ENCODE measurements around the gene PGAM2.

PGAM2 gene

DNA sequence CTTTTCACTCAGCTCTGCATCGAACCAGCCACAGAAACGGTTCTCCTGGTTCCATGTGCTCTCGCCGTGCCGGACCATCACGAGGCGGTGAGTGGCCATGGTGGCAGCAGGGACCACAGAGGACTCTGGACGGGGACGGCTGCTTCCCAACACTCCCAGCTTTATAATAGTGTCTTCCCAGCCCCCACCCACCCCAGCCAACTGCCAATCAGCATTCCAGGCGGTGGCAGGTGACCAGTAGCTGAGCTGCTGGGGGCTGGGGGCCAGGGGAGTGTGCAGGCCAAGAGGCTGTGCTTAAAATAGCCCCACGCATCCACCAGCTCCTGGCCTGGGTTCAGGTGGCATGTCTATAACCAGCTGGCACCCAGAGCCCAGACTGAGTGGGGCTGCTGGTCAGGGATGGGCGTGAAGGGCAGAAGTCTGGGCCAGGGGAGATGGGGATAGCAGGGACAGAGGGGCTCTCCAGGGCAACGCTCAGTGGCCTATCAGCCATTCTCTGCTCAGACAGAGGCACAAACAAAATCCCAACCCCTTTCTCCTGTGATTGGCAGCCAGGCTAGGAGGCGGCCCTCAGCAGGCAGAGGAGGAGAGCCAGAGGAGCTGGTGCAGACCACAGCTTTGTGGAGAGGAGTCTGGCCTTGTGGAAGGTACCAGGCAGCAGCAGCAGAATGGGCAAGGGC is at the start of gene PGAM2:
Gene PGAM2 (minus strand): TSS at position 137 of the 680 bp plus-strand sequence. CDS start 38 bp downstream, at position 99.
- DNase-seq (ENCODE audit: low read depth in 2 of 2) = no peak

DNA sequence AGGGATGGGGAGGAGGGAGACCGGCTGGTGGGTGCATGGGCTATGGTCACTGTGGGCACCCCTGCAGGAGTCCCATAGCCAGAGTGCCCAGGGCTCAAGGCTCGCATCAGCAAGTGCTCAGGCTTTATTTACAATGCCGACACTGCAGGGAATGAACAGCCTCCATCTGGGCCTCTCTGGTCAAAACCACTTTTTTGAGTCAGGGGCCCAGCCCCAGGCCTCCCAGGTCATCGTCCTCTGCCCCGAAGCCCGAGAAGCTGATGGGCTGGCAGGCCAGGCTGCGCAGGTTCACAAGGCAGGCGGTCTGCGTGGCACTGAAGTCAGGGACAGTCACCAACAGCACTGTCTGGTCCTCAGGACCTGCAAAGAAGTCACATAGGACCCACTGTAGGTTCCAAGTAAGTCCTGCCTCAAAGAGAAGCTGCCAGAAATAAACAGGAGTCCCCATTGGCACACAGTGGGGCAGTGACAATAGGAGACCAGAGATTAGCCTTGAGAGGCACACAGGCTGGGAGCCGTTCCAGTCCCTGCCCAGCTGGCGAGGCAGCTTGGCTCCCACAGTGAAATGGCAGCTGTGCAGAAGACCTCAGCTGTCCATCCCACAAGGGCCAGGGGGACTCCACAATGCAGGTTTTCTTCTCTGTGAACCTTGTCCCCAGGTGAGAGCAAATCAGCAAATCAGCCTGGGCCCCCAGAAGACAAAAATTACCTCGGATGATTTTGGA is 49.4 kb upstream of the PGAM2 start:
- no peak for DNase-seq (ENCODE audit: low read depth in 2 of 2)

DNA sequence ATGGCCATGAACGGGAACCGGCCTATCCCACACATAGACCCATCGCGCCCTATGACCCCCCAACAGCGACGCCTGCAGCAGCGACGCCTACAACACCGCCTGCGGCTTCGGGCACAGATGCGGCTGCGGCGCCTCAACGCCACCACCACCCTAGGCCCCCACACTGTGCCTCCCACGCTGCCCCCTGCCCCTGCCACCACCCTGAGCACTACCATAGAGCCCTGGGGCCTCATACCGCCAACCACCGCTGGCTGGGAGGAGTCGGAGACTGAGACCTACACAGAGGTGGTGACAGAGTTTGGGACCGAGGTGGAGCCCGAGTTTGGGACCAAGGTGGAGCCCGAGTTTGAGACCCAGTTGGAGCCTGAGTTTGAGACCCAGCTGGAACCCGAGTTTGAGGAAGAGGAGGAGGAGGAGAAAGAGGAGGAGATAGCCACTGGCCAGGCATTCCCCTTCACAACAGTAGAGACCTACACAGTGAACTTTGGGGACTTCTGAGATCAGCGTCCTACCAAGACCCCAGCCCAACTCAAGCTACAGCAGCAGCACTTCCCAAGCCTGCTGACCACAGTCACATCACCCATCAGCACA is 48.5 kb upstream of the PGAM2 start:
- no peak for DNase-seq (ENCODE audit: low read depth in 2 of 2)

DNA sequence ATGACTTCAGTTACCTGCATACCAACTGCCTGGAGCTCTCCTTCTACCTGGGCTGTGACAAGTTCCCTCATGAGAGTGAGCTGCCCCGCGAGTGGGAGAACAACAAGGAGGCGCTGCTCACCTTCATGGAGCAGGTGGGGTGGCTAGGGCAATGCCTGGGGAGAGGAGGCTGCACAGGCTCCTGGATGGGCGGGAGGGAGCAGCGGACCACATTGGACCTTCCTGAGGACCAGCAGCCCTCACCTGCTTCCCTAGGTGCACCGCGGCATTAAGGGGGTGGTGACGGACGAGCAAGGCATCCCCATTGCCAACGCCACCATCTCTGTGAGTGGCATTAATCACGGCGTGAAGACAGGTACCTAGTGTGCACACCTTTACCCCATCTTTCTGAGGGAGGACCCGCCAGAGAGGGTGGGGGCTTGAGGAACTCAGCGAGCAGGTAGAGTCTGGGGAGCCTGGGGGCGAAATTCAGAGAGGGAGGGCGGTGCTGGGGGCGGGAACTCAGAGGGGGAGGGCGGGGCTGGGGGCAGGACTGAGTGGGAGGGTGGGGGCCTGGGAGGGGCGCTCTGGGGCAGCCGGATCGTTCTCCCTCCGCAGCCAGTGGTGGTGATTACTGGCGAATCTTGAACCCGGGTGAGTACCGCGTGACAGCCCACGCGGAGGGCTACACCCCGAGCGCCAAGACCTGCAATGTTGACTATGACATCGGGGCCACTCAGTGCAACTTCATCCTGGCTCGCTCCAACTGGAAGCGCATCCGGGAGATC is 47.8 kb upstream of the PGAM2 start:
- DNase-seq (ENCODE audit: low read depth in 2 of 2) = no peak

DNA sequence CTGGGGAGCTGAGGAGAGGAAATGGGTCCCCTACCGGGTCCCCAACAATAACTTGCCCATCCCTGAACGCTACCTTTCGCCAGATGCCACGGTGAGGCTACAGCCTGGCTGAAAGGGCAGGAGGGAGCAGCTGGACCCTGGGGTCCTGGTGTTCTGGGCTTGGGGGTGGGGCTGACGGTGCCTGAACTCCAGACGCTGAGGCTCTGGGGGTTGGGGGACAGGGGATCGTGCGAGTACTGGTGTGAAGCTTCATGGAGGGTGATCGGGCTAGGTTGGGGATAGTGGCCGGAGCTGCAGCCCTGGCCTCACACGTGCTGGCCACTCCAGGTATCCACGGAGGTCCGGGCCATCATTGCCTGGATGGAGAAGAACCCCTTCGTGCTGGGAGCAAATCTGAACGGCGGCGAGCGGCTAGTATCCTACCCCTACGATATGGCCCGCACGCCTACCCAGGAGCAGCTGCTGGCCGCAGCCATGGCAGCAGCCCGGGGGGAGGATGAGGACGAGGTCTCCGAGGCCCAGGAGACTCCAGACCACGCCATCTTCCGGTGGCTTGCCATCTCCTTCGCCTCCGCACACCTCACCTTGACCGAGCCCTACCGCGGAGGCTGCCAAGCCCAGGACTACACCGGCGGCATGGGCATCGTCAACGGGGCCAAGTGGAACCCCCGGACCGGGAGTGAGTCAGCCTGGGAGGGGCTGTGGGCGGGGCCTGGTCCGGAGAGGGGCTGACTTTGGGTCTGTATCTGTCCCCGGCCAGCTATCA is 47.0 kb upstream of the PGAM2 start:
- no peak for DNase-seq (ENCODE audit: low read depth in 2 of 2)

DNA sequence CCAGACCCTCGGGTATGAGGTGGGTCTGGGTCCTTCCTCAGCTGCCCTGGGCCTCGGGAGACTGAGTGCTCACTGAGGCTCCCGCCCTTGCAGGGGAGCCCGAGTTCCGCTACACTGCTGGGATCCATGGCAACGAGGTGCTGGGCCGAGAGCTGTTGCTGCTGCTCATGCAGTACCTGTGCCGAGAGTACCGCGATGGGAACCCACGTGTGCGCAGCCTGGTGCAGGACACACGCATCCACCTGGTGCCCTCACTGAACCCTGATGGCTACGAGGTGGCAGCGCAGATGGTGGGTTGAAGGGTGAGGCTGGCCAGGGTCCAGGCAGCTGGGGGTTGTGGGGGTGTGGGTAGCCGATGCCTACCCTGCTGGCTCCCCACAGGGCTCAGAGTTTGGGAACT is 46.4 kb upstream of the PGAM2 start:
- DNase-seq (ENCODE audit: low read depth in 2 of 2) = no peak

DNA sequence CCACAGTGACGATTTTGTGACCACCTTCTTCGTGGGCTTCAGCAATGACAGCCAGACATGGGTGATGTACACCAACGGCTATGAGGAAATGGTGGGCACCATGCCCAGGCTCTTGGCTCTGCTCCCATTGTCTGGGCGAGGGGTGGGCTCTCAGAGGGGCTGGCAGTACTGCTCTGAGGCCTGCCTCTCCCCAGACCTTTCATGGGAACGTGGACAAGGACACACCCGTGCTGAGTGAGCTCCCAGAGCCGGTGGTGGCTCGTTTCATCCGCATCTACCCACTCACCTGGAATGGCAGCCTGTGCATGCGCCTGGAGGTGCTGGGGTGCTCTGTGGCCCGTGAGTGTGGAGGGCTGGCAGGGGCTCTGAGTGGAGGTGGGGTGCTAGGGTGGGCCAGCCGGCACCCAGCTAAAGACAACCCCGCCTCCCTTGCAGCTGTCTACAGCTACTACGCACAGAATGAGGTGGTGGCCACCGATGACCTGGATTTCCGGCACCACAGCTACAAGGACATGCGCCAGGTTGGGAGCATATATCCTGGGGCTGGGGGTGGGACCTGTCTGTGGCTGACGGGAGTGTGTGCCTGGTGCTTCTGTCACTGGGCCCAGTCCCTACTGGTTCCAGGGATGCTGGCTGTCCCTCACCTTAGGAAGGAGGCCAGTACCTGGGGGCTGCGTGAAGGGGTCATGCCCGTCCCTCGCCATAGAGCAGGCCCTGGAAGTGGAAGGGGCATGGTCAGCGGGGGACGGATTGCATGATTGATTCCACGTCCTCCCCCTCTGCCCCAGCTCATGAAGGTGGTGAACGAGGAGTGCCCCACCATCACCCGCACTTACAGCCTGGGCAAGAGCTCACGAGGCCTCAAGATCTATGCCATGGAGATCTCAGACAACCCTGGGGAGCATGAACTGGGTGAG is 45.6 kb upstream of the PGAM2 start:
- no peak for DNase-seq (ENCODE audit: low read depth in 2 of 2)

DNA sequence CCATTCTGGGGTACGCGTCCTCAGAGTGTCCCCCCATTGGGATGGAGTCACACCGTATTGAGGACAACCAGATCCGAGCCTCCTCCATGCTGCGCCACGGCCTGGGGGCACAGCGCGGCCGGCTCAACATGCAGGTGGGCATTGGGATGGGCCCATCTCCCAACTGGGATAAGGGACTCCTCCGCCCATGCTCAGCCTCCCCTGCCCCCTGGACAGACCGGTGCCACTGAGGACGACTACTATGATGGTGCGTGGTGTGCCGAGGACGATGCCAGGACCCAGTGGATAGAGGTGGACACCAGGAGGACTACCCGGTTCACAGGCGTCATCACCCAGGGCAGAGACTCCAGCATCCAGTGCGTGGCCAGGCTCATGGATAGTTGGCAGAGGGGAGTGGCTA is 44.6 kb upstream of the PGAM2 start:
- DNase-seq (ENCODE audit: low read depth in 2 of 2) = no peak

DNA sequence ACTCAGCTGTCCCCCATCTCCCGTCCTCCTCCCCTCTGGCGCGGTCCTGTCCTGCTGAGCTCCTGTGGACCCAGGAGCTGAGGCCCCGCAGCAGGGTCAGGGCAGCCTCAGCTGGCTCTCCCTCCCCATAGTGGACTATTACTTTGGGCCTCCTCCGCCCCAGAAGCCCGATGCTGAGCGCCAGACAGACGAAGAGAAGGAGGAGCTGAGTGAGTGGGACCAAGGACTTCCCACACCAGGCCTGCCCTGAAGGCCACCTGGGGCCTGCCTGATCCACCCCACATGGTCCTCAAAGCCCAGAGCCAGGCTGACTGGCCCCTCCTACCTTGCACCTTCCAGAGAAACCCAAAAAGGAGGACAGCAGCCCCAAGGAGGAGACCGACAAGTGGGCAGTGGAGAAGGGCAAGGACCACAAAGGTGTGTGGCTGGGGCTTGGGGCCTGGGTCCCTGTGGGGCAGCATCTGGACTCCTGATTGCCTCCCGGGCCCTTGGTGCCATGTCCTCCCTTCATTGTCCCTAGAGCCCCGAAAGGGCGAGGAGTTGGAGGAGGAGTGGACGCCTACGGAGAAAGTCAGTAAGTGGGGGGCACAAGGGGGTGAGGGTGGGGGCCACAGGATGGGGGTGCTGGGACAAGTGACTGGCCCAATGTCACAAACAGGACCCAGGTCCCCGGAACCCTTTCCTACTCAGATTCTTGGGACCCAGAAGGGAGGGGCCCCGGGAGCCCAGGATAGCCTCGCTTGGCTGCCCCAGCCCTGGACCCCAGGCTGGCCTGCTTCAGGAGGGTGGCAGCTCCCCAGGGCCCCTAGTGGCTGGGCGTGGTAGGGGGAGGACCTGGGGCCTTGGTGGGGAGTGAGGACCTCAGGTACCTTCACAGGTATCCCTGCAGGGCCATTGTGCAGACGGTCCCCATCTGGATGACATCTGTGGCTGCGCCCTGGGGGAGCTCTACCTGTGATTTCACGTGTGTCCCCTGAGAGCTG is 43.7 kb upstream of the PGAM2 start:
- no peak for DNase-seq (ENCODE audit: low read depth in 2 of 2)

DNA sequence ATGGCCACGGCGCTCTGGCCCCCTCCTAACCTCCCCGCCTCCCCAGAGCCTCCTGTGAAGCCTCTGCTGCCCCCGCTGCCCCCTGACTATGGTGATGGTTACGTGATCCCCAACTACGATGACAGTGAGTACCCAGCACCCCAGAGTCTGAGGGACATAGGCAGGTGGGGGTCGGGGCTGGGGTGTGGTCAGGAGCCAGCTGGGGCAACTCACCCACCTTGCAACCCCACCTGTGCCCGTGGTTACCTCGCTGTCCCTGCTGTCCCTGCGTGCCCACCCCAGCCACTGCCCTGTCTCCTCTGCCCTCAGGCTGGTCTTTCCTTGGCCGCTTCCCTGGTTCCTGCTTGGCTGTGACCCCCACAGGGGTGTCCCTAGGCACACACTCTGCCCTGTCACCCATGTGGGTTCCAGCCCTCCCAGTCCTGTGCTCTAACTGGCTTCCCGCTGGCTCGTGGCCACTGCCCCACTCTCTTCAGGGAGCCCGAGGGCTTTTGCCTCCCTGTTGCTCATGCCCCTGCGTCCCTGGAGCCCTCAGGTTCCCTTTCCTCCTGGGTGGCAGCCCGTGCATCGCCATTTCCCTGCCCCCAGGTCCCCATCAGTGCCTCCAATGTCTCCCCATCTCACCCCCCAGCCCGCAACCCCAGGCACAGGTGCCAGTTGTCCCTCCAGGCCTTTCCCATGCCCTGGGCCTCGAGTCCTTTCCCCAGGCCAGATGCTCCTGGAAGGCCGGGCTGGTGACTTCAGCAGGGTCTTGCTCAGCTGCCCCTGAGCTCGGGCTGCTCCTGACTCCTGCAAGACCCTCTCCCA is 42.8 kb upstream of the PGAM2 start:
- DNase-seq (ENCODE audit: low read depth in 2 of 2) = no peak

DNA sequence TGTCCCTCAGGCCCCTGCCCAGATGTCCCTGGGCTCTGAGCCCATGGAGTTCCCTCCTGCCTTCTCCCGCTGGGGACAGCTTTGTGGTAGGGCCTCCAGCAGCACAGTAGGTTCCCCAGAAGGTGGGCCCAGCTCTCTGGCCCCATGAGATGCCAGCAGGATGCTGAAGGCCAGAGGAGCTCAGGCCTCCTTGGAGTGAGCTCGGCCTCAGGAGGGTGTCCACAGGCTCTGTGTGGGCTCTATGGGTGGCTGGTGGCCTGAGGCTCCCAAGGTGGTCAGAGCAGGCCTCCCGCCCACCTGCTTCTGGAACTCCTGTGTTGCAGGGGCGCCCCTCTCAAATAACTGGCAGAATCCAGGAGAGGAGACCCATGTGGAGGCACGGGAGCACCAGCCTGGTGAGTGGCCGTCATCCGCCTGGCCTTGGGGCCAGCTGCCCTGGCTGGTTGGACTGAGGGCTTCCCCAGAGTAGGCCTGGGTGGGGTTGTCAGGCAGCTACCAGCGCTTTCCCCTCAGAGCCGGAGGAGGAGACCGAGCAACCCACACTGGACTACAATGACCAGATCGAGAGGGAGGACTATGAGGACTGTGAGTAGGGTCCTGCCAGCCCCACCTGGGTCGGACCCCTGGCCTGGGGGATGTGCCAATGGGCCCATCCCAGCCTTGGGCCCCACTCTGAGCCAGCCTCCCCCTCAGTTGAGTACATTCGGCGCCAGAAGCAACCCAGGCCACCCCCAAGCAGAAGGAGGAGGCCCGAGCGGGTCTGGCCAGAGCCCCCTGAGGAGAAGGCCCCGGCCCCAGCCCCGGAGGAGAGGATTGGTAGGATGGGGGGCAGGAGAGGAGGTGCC is 42.0 kb upstream of the PGAM2 start:
- DNase-seq (ENCODE audit: low read depth in 2 of 2) = no peak

DNA sequence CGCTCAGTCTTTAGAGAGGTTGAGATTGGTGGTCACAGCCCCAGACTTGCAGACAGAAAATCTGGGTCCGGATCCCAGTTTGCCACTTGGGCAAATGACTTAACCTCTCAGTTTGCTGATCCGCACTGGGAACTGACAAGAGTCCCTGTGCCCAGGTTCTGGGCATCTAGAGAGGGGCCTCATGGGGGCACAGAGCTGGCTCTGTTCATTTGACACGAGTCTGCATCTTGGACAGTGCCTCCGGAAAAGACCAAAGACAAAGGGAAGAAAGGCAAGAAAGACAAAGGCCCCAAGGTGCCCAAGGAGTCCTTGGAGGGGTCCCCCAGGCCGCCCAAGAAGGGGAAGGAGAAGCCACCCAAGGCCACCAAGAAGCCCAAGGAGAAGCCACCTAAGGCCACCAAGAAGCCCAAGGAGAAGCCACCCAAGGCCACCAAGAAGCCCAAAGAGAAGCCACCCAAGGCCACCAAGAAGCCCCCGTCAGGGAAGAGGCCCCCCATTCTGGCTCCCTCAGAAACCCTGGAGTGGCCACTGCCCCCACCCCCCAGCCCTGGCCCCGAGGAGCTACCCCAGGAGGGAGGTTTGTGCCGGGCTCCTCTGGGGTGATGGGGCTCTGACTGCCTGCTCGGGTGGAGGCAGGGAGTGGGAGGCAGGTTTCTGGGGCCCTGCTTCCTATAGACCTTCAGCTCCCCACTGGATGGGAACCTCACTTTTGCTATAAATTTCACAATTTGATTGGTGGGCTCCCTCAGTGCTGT is 41.1 kb upstream of the PGAM2 start:
- no peak for DNase-seq (ENCODE audit: low read depth in 2 of 2)

DNA sequence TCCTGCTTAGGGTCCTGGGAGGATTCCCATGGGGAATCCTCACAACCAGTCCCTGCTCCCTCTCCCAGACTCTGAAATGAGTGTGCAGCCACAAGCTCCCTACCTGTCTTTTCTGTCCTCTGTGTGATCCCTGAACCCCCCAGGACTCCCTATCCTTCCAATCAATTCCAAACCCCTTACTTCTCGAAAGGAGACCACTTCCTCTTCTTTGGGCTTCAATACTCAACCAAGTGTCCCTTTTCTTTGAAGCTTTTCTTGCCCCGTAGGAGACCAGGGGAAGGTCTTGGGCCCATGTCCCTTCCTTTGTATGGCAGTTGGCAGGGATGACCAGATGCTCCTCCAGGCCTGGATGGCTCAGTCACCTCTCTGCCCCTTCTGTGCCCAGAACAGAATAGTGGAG is 40.5 kb upstream of the PGAM2 start:
- no peak for DNase-seq (ENCODE audit: low read depth in 2 of 2)

DNA sequence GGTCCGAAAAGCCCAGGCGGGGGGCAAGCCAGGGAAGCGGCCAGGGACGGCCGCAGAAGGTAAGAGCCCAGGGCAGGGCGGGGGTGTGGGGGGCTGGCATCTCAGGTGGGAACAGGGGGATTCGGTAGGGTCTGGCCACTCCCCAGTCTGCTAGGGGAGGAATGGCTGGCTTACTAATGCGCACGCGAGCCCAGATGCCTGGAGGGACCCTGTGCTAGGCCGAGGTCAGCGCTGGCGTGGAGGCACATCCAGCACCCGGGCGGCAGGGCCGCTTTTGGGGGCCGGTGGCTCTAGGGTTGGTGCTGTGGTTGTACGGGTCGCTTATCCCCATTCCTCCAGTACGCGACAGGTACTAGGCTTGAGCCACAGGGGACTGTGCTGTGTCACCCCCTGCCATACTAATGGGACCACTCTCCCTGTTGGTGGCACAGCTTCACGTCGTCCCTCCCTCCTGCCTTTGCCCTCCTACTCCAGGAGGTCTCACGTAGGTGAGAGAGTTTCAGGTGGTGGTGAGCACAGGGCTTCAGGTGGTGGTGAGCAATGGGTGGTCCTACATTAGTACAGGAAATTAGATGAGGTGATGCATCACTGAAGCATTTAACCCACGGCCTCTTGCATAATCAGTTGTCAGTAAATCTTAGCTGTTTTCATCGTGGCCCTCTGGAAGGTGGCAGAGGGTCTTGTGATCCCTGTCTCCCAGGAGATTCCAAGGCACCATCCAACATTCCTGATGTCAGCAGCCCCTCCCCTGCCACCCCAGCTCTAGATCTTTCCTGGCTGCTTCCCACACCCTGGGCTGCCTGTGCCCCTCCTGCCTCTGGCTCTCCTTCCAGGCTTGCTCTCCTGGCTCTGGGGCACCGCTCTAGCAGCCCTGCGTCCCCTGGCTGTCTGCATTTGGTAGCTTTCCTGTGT is 39.7 kb upstream of the PGAM2 start:
- no peak for DNase-seq (ENCODE audit: low read depth in 2 of 2)

DNA sequence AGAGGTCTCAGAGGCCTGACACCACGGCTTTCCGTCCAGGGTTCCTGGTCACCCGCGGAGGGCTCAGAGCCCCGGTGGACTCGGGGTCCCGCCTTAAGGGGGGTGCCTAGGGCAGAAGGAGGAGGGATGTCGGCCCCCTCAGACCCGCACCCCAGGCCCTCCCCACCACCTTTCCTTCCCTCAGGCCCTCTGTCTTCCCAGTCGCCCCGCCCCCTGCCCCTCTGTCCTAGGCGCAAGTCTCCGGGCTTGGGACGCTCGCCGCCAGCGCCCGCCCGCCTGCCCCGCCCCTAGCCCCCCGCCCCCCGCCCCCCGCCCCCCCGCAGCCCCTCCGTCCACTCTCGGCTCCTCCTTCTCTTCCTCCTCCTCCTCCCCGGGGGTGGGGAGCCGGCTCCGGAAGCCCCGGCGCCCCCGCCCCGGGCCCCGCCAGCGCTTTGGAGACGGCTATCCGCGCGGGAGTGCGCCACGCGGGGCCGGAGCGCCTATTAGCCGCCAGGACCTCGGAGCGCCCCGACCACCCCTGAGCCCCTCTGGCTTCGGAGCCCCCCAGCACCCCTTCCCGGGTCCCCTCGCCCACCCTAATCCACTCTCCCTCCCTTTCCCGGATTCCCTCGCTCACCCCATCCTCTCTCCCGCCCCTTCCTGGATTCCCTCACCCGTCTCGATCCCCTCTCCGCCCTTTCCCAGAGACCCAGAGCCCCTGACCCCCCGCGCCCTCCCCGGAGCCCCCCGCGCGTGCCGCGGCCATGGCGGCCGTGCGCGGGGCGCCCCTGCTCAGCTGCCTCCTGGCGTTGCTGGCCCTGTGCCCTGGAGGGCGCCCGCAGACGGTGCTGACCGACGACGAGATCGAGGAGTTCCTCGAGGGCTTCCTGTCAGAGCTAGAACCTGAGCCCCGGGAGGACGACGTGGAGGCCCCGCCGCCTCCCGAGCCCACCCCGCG is 38.8 kb upstream of the PGAM2 start, which contains the start of gene AEBP1:
Gene AEBP1 (plus strand): TSS at position 423 of the 937 bp plus-strand sequence. CDS start 321 bp downstream, at position 744.
- no peak for DNase-seq (ENCODE audit: low read depth in 2 of 2)
